ENCODE data around the gene PLEKHG7. TPM values are rescaled to one million over a fixed set of nuclear protein-coding genes. Genes with fewer than 3 reads are reported as not detected.
"Not testable (repeated sequence)": the region's sequence is repeated elsewhere in the genome, so short reads cannot be mapped to it uniquely, and the experiment has no call there.

Gene PLEKHG7
- total and polyA plus RNA-seq, 10 of the 15 experiments (the other 5 are each of a cell fraction or from before 2014, with no cell fraction given), result 0.16 to 1.3 (median 0.65) TPM; not detected in 1

GRCh38 chr12:92749691-92750090 lies 46.9 kb downstream of the PLEKHG7 start:
- H3K79me2 ChIP-seq (ENCODE audit: control insufficient read depth, insufficient read depth, low read length); H3K9ac ChIP-seq (ENCODE audit: control insufficient read depth, insufficient read depth, low read length); H3K4me1 ChIP-seq (ENCODE audit: control insufficient read depth, insufficient read depth, low read length); H3K4me3 ChIP-seq; H3K27me3 ChIP-seq (replicated peaks in 1 of 2; ENCODE audit: control insufficient read depth in 2 of 2, insufficient read depth in 2 of 2, low read length in 1 of 2); POLR2A ChIA-PET; H3K4me2 ChIP-seq (ENCODE audit: control insufficient read depth, insufficient read depth); H2AFZ ChIP-seq (ENCODE audit: control insufficient read depth, low read depth, low read length); CTCF ChIA-PET; H3K27ac ChIP-seq (ENCODE audit: control insufficient read depth, insufficient read depth); intact Hi-C loops (cut with micrococcal nuclease; ENCODE audit: unreplicated experiment); BruUV-seq (replicated peaks); RAD21 ChIA-PET (ENCODE audit: unreplicated experiment); in situ Hi-C loops (cut with MboI); H3K36me3 ChIP-seq (ENCODE audit: control insufficient read depth in 2 of 2, insufficient read depth in 2 of 2, low read length in 1 of 2); ATAC-seq; FAIRE-seq; DNase-seq (ENCODE audit: low read depth, low spot score); H3K9me3 ChIP-seq (replicated peaks; ENCODE audit: control insufficient read depth, insufficient read depth, low read length); H4K20me1 ChIP-seq (ENCODE audit: control insufficient read depth, insufficient read depth): not testable (repeated sequence)
- SMC1A ChIA-PET (ENCODE audit: uncharacterized antibody, unreplicated experiment), result interaction anchor here (0.9 kb wide), 1 partner anchor 762 kb away, joined by 3 read pairs; no protein-coding TSS in a partner anchor

GRCh38 chr12:92753976-92754885 lies 51.4 kb downstream of the PLEKHG7 start:
- H4K20me1 ChIP-seq (ENCODE audit: control insufficient read depth, insufficient read depth), result no peaks in the 10 kb centered on the region
- H3K27ac ChIP-seq (ENCODE audit: control insufficient read depth, insufficient read depth), result no peak overlapping the region
- no peaks in the 10 kb centered on the region; the same call in 2 of the 3 replicates for H3K9me3 ChIP-seq (replicated peaks; ENCODE audit: control insufficient read depth, insufficient read depth, low read length)
- no peaks in the 10 kb centered on the region for H3K79me2 ChIP-seq (ENCODE audit: control insufficient read depth, insufficient read depth, low read length)
- no peak for ATAC-seq
- in situ Hi-C loops (cut with MboI) (no loop called here), intact Hi-C loops (cut with micrococcal nuclease; ENCODE audit: unreplicated experiment) (no loop called here)
- no peak overlapping the region for H2AFZ ChIP-seq (ENCODE audit: control insufficient read depth, low read depth, low read length)
- no TSS peak for BruUV-seq (replicated peaks)
- FAIRE-seq, result no peak
- no peak for DNase-seq (ENCODE audit: low read depth, low spot score)
- SMC1A ChIA-PET (ENCODE audit: uncharacterized antibody, unreplicated experiment), result interaction anchor here (0.6 to 1.2 kb wide), 3 partner anchors 24 to 446 kb away, joined by 3 to 4 read pairs (median 3); no protein-coding TSS in a partner anchor
- H3K4me2 ChIP-seq (ENCODE audit: control insufficient read depth, insufficient read depth), result no peak overlapping the region
- H3K4me1 ChIP-seq (ENCODE audit: control insufficient read depth, insufficient read depth, low read length), result no peaks in the 10 kb centered on the region
- WGBS (ENCODE audit: insufficient coverage, insufficient replicate concordance, low lambda C conversion rate, missing lambda C conversion rate), result 95% methylated on average over 10 of the region's 10 CpGs
- POLR2A ChIA-PET, result interaction anchor here (0.5 kb wide), 1 partner anchor 80 kb away, joined by 3 read pairs; no protein-coding TSS in a partner anchor
- CTCF ChIA-PET, result interaction anchor here (0.6 to 1.4 kb wide), 3 partner anchors 10 to 36 kb away, joined by 3 to 4 read pairs (median 3); no protein-coding TSS in a partner anchor
- no peak overlapping the region for H3K4me3 ChIP-seq
- no peaks in the 10 kb centered on the region for H3K27me3 ChIP-seq (replicated peaks in 1 of 2; ENCODE audit: control insufficient read depth in 2 of 2, insufficient read depth in 2 of 2, low read length in 1 of 2)
- RAD21 ChIA-PET (ENCODE audit: unreplicated experiment), result interaction anchor here (0.5 kb wide), 1 partner anchor 51 kb away, joined by 3 read pairs; no protein-coding TSS in a partner anchor
- no peak overlapping the region for H3K9ac ChIP-seq (ENCODE audit: control insufficient read depth, insufficient read depth, low read length)
- no peaks in the 10 kb centered on the region for H3K36me3 ChIP-seq (ENCODE audit: control insufficient read depth in 2 of 2, insufficient read depth in 2 of 2, low read length in 1 of 2)
- TF ChIP-seq KLF5 (IDR thresholded peaks at IDR 0.05; ENCODE audit: partially characterized antibody) (no peak), IKZF1 (conservative IDR thresholded peaks at IDR 0.05) (no peak), PAX5 (IDR thresholded peaks at IDR 0.05; ENCODE audit: borderline replicate concordance, low read depth, low read length) (no peak), CBX3 (IDR thresholded peaks at IDR 0.05; ENCODE audit: borderline replicate concordance, low read depth) (no peak), ZBTB40 (IDR thresholded peaks at IDR 0.05; ENCODE audit: borderline replicate concordance) (no peak), ZNF592 (IDR thresholded peaks at IDR 0.05) (no peak), ASH2L (IDR thresholded peaks at IDR 0.05; ENCODE audit: borderline replicate concordance, low read depth) (no peak)
